Right lung (tissue), 5 donors: ENCODE results near the gene SPAG16. TPM values are rescaled to one million over a fixed set of nuclear protein-coding genes. Genes with fewer than 3 reads are reported as not detected.
"Not testable (repeated sequence)": the region's sequence is repeated elsewhere in the genome, so short reads cannot be mapped to it uniquely, and the experiment has no call there.

ENCODE experiments used
- DNase-seq, 2 donors: peaks; one replicate each; pipeline ENCODE4 v3.0.0-alpha.2; 2013
- polyA plus RNA-seq, 5 donors: library from polyadenylated mRNA; unstranded; fragments of 120-200 nt; gene quantifications; one replicate each; pipeline versions ENCODE4 v1.2.1 to v1.2.3, GENCODE V29; 2013; ENCODE audit warnings: inconsistent platforms in 1 of 5, low replicate concordance in 1 of 5; ENCODE audit not compliant: insufficient read length in 5 of 5, insufficient read depth in 1 of 5

SPAG16 gene
- polyA plus RNA-seq, 5 donors, result 33.9 to 47.5 (median 44.9) TPM

- DNase-seq, result not testable (repeated sequence)
Observed at GRCh38 chr2:213688825-213689224, 404.6 kb downstream of the SPAG16 start.

- no peak for DNase-seq
Observed at GRCh38 chr2:213689585-213689984, 405.3 kb downstream of the SPAG16 start.

GRCh38 chr2:213691351-213691750, 407.1 kb downstream of the SPAG16 start:
- no peak for DNase-seq

GRCh38 chr2:213696442-213696841, 412.2 kb downstream of the SPAG16 start:
- no peak for DNase-seq

GRCh38 chr2:213701365-213701764, 417.1 kb downstream of the SPAG16 start:
- DNase-seq, result not testable (repeated sequence)

GRCh38 chr2:213703406-213704098, 419.3 kb downstream of the SPAG16 start:
- DNase-seq, result no peak

GRCh38 chr2:213710164-213710563, 425.9 kb downstream of the SPAG16 start:
- DNase-seq, result no peak

GRCh38 chr2:213718411-213718810, 434.1 kb downstream of the SPAG16 start:
- DNase-seq, result not testable (repeated sequence)

- no peak for DNase-seq
Observed at GRCh38 chr2:213722565-213722964, 438.3 kb downstream of the SPAG16 start.

GRCh38 chr2:213723041-213723560, 438.8 kb downstream of the SPAG16 start:
- DNase-seq, result no peak

GRCh38 chr2:213723707-213724106, 439.4 kb downstream of the SPAG16 start:
- DNase-seq, result no peak

GRCh38 chr2:213726101-213726500, 441.8 kb downstream of the SPAG16 start:
- DNase-seq, result no peak

GRCh38 chr2:213733893-213734292, 449.6 kb downstream of the SPAG16 start:
- DNase-seq, result no peak

- no peak for DNase-seq
Observed at GRCh38 chr2:213740453-213740852, 456.2 kb downstream of the SPAG16 start.

- DNase-seq, result no peak
Observed at GRCh38 chr2:213751446-213751845, 467.2 kb downstream of the SPAG16 start.

- DNase-seq, result no peak
Observed at GRCh38 chr2:213752575-213752974, 468.3 kb downstream of the SPAG16 start.

GRCh38 chr2:213757525-213757924, 473.3 kb downstream of the SPAG16 start:
- no peak for DNase-seq

- DNase-seq, result no peak
Observed at GRCh38 chr2:213763354-213763753, 479.1 kb downstream of the SPAG16 start.

- no peak for DNase-seq
Observed at GRCh38 chr2:213763963-213764362, 479.7 kb downstream of the SPAG16 start.

GRCh38 chr2:213764849-213765248, 480.6 kb downstream of the SPAG16 start:
- no peak for DNase-seq

GRCh38 chr2:213766062-213766461, 481.8 kb downstream of the SPAG16 start:
- no peak for DNase-seq

GRCh38 chr2:213766465-213766901, 482.2 kb downstream of the SPAG16 start:
- no peak for DNase-seq

- DNase-seq, result no peak
Observed at GRCh38 chr2:213787869-213788268, 503.6 kb downstream of the SPAG16 start.

GRCh38 chr2:213789940-213790339, 505.7 kb downstream of the SPAG16 start:
- DNase-seq, result no peak
